ENCODE results near the gene ADM. TPM values are rescaled to one million over a fixed set of nuclear protein-coding genes. Genes with fewer than 3 reads are reported as not detected.

The ADM gene
- total and polyA plus RNA-seq, 2 experiments from 2014 or later = 75.8 to 95.9 TPM

DNA sequence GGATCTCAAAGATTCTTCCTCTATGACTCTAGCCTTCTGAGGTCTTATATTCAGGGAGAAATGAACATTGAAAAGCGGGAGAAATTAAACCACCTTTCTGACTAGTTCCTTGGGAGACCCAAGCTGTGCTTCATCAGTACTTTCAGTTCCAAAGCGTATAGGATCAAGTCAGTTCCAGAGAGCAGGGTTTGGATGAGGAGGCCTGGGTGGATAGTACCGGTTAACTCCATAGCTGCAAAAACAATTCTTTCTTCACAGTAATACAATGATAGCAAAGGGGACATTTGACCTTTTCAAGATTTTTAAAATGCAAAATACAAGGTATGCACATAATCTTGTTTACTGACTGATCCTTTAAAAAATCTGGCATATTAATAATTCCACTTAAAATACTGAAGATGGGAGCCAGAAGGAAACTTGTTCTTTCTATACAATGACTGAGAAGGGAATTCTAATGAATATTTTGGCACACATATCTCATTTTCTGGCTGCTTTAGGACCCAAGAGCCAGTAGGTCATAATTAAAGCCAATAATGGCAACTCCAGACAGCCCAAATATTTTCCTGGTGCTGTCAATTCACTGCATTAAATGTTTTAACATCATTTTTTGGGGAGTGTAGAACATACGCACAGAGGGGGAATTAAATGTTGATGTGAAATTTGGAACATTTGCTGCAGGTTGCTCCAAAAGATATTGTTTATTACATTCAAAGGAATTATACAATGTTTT, 16.0 kb downstream of the ADM start (continued):
- TF ChIP-seq, protein P1, sequence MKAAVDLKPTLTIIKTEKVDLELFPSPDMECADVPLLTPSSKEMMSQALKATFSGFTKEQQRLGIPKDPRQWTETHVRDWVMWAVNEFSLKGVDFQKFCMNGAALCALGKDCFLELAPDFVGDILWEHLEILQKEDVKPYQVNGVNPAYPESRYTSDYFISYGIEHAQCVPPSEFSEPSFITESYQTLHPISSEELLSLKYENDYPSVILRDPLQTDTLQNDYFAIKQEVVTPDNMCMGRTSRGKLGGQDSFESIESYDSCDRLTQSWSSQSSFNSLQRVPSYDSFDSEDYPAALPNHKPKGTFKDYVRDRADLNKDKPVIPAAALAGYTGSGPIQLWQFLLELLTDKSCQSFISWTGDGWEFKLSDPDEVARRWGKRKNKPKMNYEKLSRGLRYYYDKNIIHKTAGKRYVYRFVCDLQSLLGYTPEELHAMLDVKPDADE (IDR thresholded peaks at IDR 0.05) = no peak
- no peak for TF ChIP-seq CREB1 (CRISPR knock-in tag; IDR thresholded peaks at IDR 0.05; ENCODE audit: low read depth)
- no peak for TF ChIP-seq EZH2phosphoT487 (IDR thresholded peaks at IDR 0.05; ENCODE audit: unreplicated experiment)
- TF ChIP-seq, protein P2, sequence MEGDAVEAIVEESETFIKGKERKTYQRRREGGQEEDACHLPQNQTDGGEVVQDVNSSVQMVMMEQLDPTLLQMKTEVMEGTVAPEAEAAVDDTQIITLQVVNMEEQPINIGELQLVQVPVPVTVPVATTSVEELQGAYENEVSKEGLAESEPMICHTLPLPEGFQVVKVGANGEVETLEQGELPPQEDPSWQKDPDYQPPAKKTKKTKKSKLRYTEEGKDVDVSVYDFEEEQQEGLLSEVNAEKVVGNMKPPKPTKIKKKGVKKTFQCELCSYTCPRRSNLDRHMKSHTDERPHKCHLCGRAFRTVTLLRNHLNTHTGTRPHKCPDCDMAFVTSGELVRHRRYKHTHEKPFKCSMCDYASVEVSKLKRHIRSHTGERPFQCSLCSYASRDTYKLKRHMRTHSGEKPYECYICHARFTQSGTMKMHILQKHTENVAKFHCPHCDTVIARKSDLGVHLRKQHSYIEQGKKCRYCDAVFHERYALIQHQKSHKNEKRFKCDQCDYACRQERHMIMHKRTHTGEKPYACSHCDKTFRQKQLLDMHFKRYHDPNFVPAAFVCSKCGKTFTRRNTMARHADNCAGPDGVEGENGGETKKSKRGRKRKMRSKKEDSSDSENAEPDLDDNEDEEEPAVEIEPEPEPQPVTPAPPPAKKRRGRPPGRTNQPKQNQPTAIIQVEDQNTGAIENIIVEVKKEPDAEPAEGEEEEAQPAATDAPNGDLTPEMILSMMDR (conservative IDR thresholded peaks at IDR 0.05; ENCODE audit: low read depth in 2 of 2) = no peak
- no peak for TF ChIP-seq NANOG (IDR thresholded peaks at IDR 0.05; ENCODE audit: borderline replicate concordance)
- TF ChIP-seq, protein P3, sequence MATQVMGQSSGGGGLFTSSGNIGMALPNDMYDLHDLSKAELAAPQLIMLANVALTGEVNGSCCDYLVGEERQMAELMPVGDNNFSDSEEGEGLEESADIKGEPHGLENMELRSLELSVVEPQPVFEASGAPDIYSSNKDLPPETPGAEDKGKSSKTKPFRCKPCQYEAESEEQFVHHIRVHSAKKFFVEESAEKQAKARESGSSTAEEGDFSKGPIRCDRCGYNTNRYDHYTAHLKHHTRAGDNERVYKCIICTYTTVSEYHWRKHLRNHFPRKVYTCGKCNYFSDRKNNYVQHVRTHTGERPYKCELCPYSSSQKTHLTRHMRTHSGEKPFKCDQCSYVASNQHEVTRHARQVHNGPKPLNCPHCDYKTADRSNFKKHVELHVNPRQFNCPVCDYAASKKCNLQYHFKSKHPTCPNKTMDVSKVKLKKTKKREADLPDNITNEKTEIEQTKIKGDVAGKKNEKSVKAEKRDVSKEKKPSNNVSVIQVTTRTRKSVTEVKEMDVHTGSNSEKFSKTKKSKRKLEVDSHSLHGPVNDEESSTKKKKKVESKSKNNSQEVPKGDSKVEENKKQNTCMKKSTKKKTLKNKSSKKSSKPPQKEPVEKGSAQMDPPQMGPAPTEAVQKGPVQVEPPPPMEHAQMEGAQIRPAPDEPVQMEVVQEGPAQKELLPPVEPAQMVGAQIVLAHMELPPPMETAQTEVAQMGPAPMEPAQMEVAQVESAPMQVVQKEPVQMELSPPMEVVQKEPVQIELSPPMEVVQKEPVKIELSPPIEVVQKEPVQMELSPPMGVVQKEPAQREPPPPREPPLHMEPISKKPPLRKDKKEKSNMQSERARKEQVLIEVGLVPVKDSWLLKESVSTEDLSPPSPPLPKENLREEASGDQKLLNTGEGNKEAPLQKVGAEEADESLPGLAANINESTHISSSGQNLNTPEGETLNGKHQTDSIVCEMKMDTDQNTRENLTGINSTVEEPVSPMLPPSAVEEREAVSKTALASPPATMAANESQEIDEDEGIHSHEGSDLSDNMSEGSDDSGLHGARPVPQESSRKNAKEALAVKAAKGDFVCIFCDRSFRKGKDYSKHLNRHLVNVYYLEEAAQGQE (IDR thresholded peaks at IDR 0.05; ENCODE audit: unreplicated experiment) = no peak
- TF ChIP-seq ZNF331 (CRISPR knock-in tag; IDR thresholded peaks at IDR 0.05; ENCODE audit: low read depth) = no peak
- TF ChIP-seq ZNF114 (CRISPR knock-in tag; IDR thresholded peaks at IDR 0.05) = no peak
- TF ChIP-seq EZH2 (IDR thresholded peaks at IDR 0.05; ENCODE audit: low read depth, unreplicated experiment) = no peak

DNA sequence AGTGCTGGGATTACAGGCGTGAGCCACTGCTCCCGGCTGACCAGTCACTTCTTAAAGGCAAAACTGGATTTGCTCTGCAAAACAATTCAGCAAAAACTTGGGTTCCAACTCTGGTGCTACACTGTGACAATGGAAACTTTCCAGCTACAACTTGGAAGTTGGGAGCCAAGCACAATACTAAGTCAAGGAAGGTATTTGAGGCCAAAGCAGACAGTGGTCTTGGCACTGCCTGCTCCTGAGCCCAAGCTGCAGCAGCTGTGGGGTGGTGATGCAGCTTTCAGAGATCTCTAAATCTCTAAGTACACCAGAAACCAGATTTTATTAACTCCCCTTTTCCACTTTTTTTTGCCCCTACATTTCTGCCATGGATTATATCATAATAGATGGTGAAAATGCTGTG, 17.5 kb downstream of the ADM start:
- 0 out of 2 replicates have a peak overlapping the region, but pooled peaks have one; percentile 11 for H2AFZ ChIP-seq
- no peak for ATAC-seq
- no peaks in the 10 kb centered on the region for H3K36me3 Mint-ChIP-seq (ENCODE audit: low read depth)
- TF ChIP-seq EZH2 (IDR thresholded peaks at IDR 0.05; ENCODE audit: low read depth, unreplicated experiment) (no peak), JUNB (IDR thresholded peaks at IDR 0.05; ENCODE audit: unreplicated experiment) (no peak), POLR2AphosphoS5 (IDR thresholded peaks at IDR 0.05; ENCODE audit: low read depth) (no peak)
- TF ChIP-seq, protein P2 (conservative IDR thresholded peaks at IDR 0.05; ENCODE audit: low read depth in 2 of 2) = no peak

More for the DNA sequence above, 17.5 kb downstream of the ADM start:
- Histone ChIP-seq H3K36me3 (ENCODE audit: insufficient read depth) (no peaks in the 10 kb centered on the region), H3K4me2 (no peak overlapping the region), H3K4me3 (no peak overlapping the region), H3F3A (replicated peaks; ENCODE audit: low read depth) (no peaks in the 10 kb centered on the region), H3K27me3 (ENCODE audit: insufficient read depth) (no peaks in the 10 kb centered on the region), H3K27ac (ENCODE audit: low read depth) (no peak overlapping the region), H3K9me2 (ENCODE audit: insufficient read depth) (peaks cover 13% of the 10 kb centered on the region), H3K4me1 (ENCODE audit: insufficient read depth) (peaks cover 29% of the 10 kb centered on the region), H4K20me1 (replicated peaks; ENCODE audit: insufficient read depth) (no peaks in the 10 kb centered on the region), H3K79me2 (replicated peaks; ENCODE audit: insufficient read depth) (no peaks in the 10 kb centered on the region)
- peaks cover 45% of the 10 kb centered on the region for H3K4me1 Mint-ChIP-seq
- H3K27me3 Mint-ChIP-seq (ENCODE audit: insufficient read depth, low read depth, poor library complexity) = peaks cover 8% of the 10 kb centered on the region
- H3K27ac Mint-ChIP-seq = peak overlapping the region; percentile 76; the same call in 1 of the 2 replicates
- H3K9me3 Mint-ChIP-seq = no peaks in the 10 kb centered on the region
- no peak overlapping the region for H3K4me3 Mint-ChIP-seq
- no peak for DNase-seq (ENCODE audit: low spot score)
